HepG2 (cell line): ENCODE data around the gene PLAC9. TPM values are rescaled to one million over a fixed set of nuclear protein-coding genes. Genes with fewer than 3 reads are reported as not detected.

Experiments used
- ATAC-seq: fragments of 200-7000 bp; cut with Tn5 transposase; 3 replicates; pipeline ENCODE4 v1.9.1; 2020; ENCODE audit warnings: mild to moderate bottlenecking, moderate library complexity
- BruUV-seq: library from RNA; stranded (reverse); fragments of 400-500 nt; replicated peaks from 2 replicates; lab custom pipeline; 2021; lab: Mats Ljungman, UMichigan
- CTCF ChIA-PET: fragments of 300-600 bp; formaldehyde crosslinking; extraction: SDS; loops from one replicate; lab custom pipeline; 2021; ENCODE audit warnings: low total read pairs, inconsistent platforms, low intra/inter-chr PET ratio; lab: Yijun Ruan, JAX
- POLR2A ChIA-PET: fragments of 350-600 bp; sonication (Branson Sonifier 250); formaldehyde crosslinking; loops from one replicate; lab custom pipeline; 2020; ENCODE audit warnings: antibody characterized with exemption, inconsistent platforms; lab: Yijun Ruan, JAX
- DNase-seq: peaks from one replicate; pipeline ENCODE4 v3.0.0-alpha.2; 2015; ENCODE audit warnings: low spot score
- FAIRE-seq: peaks from 3 replicates; lab custom pipeline; 2011; peaks lifted over from hg19 to GRCh38; lab: Jason Lieb, UNC
- H2AFZ ChIP-seq: one replicate; pipeline ENCODE4 v1.6.1; 2011; ENCODE audit warnings: low read length, inconsistent platforms
- H3K27ac ChIP-seq: fragments of 300-600 bp; 3 replicates; pipeline ENCODE4 v1.8.0; 2011; ENCODE audit warnings: mixed run types, mild to moderate bottlenecking, mixed read lengths, low read length, inconsistent platforms; ENCODE audit not compliant: insufficient read depth; ENCODE audit errors: extremely low read length
- H3K27me3 ChIP-seq, 2 experiments: fragments of 200-600 bp in 1 of 2; 2 replicates in 1 of 2; 3 replicates in 1 of 2; pipeline versions ENCODE4 v1.6.0 to v1.8.0; 2011; ENCODE audit warnings: low read length in 2 of 2, mild to moderate bottlenecking in 2 of 2, moderate library complexity in 2 of 2, inconsistent platforms in 1 of 2; ENCODE audit not compliant: insufficient read depth in 2 of 2, control insufficient read depth in 1 of 2
- H3K36me3 ChIP-seq, 2 experiments: fragments of 200-600 bp in 1 of 2; replicated peaks in 1 of 2; 2 replicates in 1 of 2; 3 replicates in 1 of 2; pipeline versions ENCODE4 v1.5.1 to v1.8.0; 2011; ENCODE audit warnings: low read length in 2 of 2, inconsistent platforms in 1 of 2; ENCODE audit not compliant: insufficient read depth in 2 of 2, control insufficient read depth in 1 of 2
- H3K4me1 ChIP-seq: 2 replicates; pipeline ENCODE4 v1.5.1; 2012; ENCODE audit warnings: low read length, inconsistent platforms; ENCODE audit not compliant: insufficient read depth
- H3K4me2 ChIP-seq: 2 replicates; pipeline ENCODE4 v1.6.0; 2011; ENCODE audit warnings: low read depth, low read length, inconsistent platforms
- H3K4me3 ChIP-seq, 3 experiments: fragments of 200-600 bp in 1 of 3; sonication (generic), shearing (Covaris generic) in 1 of 3; replicated peaks in 1 of 3; 2 replicates each; pipeline ENCODE4 v1.5.1; 2011 to 2016; ENCODE audit warnings: low read length in 3 of 3, inconsistent platforms in 2 of 3, low read depth in 2 of 3, mild to moderate bottlenecking in 2 of 3, control low read depth in 1 of 3, mixed read lengths in 1 of 3; ENCODE audit not compliant: insufficient read depth in 1 of 3
- H3K79me2 ChIP-seq: one replicate; pipeline ENCODE4 v1.6.1; 2011; ENCODE audit warnings: low read length, inconsistent platforms; ENCODE audit not compliant: insufficient read depth
- H3K9ac ChIP-seq: 2 replicates; pipeline ENCODE4 v1.6.0; 2011; ENCODE audit warnings: mild to moderate bottlenecking, low read depth, low read length, inconsistent platforms; ENCODE audit not compliant: insufficient read depth
- H3K9me3 ChIP-seq: 2 replicates; pipeline ENCODE4 v1.5.1; 2012; ENCODE audit warnings: mild to moderate bottlenecking, low read length
- H4K20me1 ChIP-seq: 2 replicates; pipeline ENCODE4 v1.6.0; 2011; ENCODE audit warnings: inconsistent platforms, mild to moderate bottlenecking, low read length, moderate library complexity; ENCODE audit not compliant: insufficient read depth
- CC2D1A ChIP-seq: sonication (generic); formaldehyde crosslinking; IDR thresholded peaks from 2 replicates; pipeline ENCODE4 v1.8.1; 2023; ENCODE audit warnings: mild to moderate bottlenecking, missing genetic modification reagents
- HOXD1 ChIP-seq: sonication (generic); formaldehyde crosslinking; IDR thresholded peaks from 2 replicates; pipeline ENCODE4 v1.5.0; 2020; ENCODE audit warnings: missing genetic modification reagents
- MAFK ChIP-seq, 2 experiments: IDR thresholded peaks in 1 of 2; conservative IDR thresholded peaks in 1 of 2; 2 replicates each; pipeline ENCODE4 v1.6.1; 2011; ENCODE audit warnings: improper control_type of control experiment in 2 of 2, low read length in 2 of 2
- NFE2L2 ChIP-seq: fragments of 150-350 bp; IDR thresholded peaks from 2 replicates; pipeline ENCODE4 v1.6.1; 2014; ENCODE audit warnings: low read length
- RFX5 ChIP-seq: IDR thresholded peaks from 2 replicates; pipeline ENCODE4 v1.6.1; 2011; ENCODE audit warnings: low read depth, low read length, improper control_type of control experiment
- WGBS: methylation state at CpG from one replicate; pipeline ENCODE4 v1.1.6; 2017; ENCODE audit warnings: low lambda C conversion rate; 5-methylcytosine and 5-hydroxymethylcytosine counted together
- in situ Hi-C: cut with HindIII; loops from 2 replicates; pipeline ENCODE4 v1.10.0; 2017; ENCODE audit warnings: low pct_unique_long_range_greater_than_20kb; ENCODE audit not compliant: extremely low pct_ligation_motif_present
- intact Hi-C: fragments of 100-400 bp; cut with micrococcal nuclease; formaldehyde crosslinking; loops from one replicate; pipeline ENCODE4 v1.10.0; 2022; ENCODE audit not compliant: unreplicated experiment
- polyA plus RNA-seq, 8 experiments: library from polyadenylated mRNA; depleted of rRNA in 3 of 8; stranded (reverse) in 7 of 8; unstranded in 1 of 8; fragments of >200 nt; fragmentation: Illumina TruSeq in 4 of 8; extraction: Trizol in 4 of 8; gene quantifications; 2 replicates each; pipeline versions ENCODE4 v1.2.1 to v1.2.3, GENCODE V29; 2011 to 2016; ENCODE audit warnings: low read depth in 4 of 8, missing spikeins in 1 of 8, mixed read lengths in 1 of 8; ENCODE audit not compliant: insufficient read depth in 1 of 8
- total RNA-seq, 5 experiments: library from RNA; depleted of rRNA; stranded (reverse); fragments of >200 nt; fragmentation: Illumina TruSeq; extraction: Trizol; gene quantifications; 2 replicates each; pipeline ENCODE4 v1.2.3, GENCODE V29; 2016; ENCODE audit warnings: low read depth in 1 of 5
- TF ChIP-seq, protein P1 (sequence below): IDR thresholded peaks from 2 replicates; pipeline ENCODE4 v1.6.1; 2012; ENCODE audit warnings: low read depth, low read length, improper control_type of control experiment
- TF ChIP-seq, protein P2 (sequence below): sonication (generic); formaldehyde crosslinking; IDR thresholded peaks from 2 replicates; pipeline ENCODE4 v1.4.0; 2020; ENCODE audit warnings: mild to moderate bottlenecking, low read depth, missing genetic modification reagents

The PLAC9 gene
- total and polyA plus RNA-seq, 2 of the 13 experiments (the other 11 are each of a cell fraction or from before 2014, with no cell fraction given): not detected

DNA sequence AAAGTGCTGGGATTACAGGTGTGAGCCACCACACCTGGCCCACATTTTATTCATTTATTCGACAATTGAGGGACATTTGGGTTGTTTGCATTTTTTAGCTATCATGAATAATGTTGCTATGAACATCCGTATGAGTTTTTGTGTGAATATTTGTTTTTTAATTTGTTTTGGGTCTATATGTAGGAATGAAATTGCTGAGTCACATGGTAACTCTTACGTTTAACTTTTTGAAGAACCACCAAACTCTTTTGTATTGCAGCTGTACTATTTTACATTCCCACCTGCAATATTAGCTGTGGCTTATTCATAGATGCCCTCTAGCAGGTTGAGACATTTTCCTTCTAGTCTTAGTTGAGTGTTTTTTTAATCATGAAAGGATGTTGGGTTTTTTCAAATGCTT is 14.4 kb downstream of the PLAC9 start:
- POLR2A ChIA-PET: interaction anchor here (0.6 kb wide), 1 partner anchor 19 kb away, joined by 4 read pairs; no protein-coding TSS in a partner anchor

More for the DNA sequence above, 14.4 kb downstream of the PLAC9 start:
- Histone ChIP-seq H3K27ac (no peak overlapping the region), H2AFZ (no peak overlapping the region), H3K27me3 (0 out of 5 replicates have a peak, but pooled peaks cover 0 to 4% of the 10 kb centered on the region in 2 experiments), H3K4me2 (no peak overlapping the region), H3K4me1 (peaks cover 25% of the 10 kb centered on the region), H4K20me1 (no peaks in the 10 kb centered on the region), H3K4me3 (no peak overlapping the region), H3K9me3 (no peaks in the 10 kb centered on the region), H3K9ac (no peak overlapping the region), H3K36me3 (no peaks in the 10 kb centered on the region), H3K79me2 (no peaks in the 10 kb centered on the region)
- CTCF ChIA-PET: no interaction called here
- in situ Hi-C loops (no loop called here), intact Hi-C loops (loop anchor here (10.0 kb wide), 1 partner anchor 58 kb away; the partner anchor contains the start of gene ANXA11)
- peak; percentile 7 to 20; a peak in 1 of 4 replicates for TF ChIP-seq MAFK (conservative IDR thresholded peaks at IDR 0.05 in 1 of 2, IDR thresholded peaks at IDR 0.05 in 1 of 2; ENCODE audit: low read length in 2 of 2)
- TF ChIP-seq, protein P1, sequence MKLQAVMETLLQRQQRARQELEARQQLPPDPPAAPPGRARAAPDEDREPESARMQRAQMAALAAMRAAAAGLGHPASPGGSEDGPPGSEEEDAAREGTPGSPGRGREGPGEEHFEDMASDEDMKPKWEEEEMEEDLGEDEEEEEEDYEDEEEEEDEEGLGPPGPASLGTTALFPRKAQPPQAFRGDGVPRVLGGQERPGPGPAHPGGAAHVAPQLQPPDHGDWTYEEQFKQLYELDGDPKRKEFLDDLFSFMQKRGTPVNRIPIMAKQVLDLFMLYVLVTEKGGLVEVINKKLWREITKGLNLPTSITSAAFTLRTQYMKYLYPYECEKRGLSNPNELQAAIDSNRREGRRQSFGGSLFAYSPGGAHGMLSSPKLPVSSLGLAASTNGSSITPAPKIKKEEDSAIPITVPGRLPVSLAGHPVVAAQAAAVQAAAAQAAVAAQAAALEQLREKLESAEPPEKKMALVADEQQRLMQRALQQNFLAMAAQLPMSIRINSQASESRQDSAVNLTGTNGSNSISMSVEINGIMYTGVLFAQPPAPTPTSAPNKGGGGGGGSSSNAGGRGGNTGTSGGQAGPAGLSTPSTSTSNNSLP: no peak
- no peak for TF ChIP-seq HOXD1 (CRISPR knock-in tag)
- TF ChIP-seq RFX5: no peak
- TF ChIP-seq NFE2L2: peak; percentile 73
- TF ChIP-seq, protein P2, sequence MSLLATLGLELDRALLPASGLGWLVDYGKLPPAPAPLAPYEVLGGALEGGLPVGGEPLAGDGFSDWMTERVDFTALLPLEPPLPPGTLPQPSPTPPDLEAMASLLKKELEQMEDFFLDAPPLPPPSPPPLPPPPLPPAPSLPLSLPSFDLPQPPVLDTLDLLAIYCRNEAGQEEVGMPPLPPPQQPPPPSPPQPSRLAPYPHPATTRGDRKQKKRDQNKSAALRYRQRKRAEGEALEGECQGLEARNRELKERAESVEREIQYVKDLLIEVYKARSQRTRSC: no peak
- no peak for TF ChIP-seq CC2D1A
- FAIRE-seq (no peak), DNase-seq (no peak), ATAC-seq (no peak)
- 93% methylated on average over 3 of the region's 3 CpGs for WGBS
- BruUV-seq: no TSS peak
